KBM-7 (cell line): ENCODE results near the gene CKB.

Experiments
- DNase-seq: peaks from one replicate; pipeline ENCODE4 v3.0.0-alpha.2; 2015
- in situ Hi-C: fragments of 300-500 bp; cut with MboI; formaldehyde crosslinking; loops from 2 replicates; pipeline ENCODE4 v1.14.3; 2020; ENCODE audit warnings: low sequenced_read_pairs, low pct_unique_long_range_greater_than_20kb, mixed read lengths

CKB gene

GRCh38 chr14:103501041-103501870, 21.4 kb downstream of the CKB start:
- no peak for DNase-seq
- in situ Hi-C loops = no loop called here

GRCh38 chr14:103500148-103500990, 22.3 kb downstream of the CKB start:
- peak; percentile 83 for DNase-seq
- in situ Hi-C loops = no loop called here

- in situ Hi-C loops = no loop called here
- no peak for DNase-seq
Observed at GRCh38 chr14:103499709-103500108, 22.9 kb downstream of the CKB start.

GRCh38 chr14:103496776-103497175, 25.9 kb downstream of the CKB start:
- no peak for DNase-seq
- in situ Hi-C loops = no loop called here

GRCh38 chr14:103495854-103496253, 26.8 kb downstream of the CKB start:
- no peak for DNase-seq
- in situ Hi-C loops = no loop called here

- DNase-seq = no peak
- in situ Hi-C loops = no loop called here
Observed at GRCh38 chr14:103492156-103492925, 30.3 kb downstream of the CKB start.

- in situ Hi-C loops = no loop called here
- DNase-seq = no peak
Observed at GRCh38 chr14:103491691-103492090, 30.9 kb downstream of the CKB start.

GRCh38 chr14:103489621-103490020, 33.0 kb downstream of the CKB start:
- in situ Hi-C loops = no loop called here
- DNase-seq = no peak

- in situ Hi-C loops = no loop called here
- no peak for DNase-seq
Observed at GRCh38 chr14:103488960-103489359, 33.7 kb downstream of the CKB start.

GRCh38 chr14:103488071-103488470, 34.6 kb downstream of the CKB start:
- no peak for DNase-seq
- in situ Hi-C loops = no loop called here

GRCh38 chr14:103485504-103485903, 37.1 kb downstream of the CKB start:
- in situ Hi-C loops = no loop called here

GRCh38 chr14:103483600-103483999, 39.0 kb downstream of the CKB start:
- no peak for DNase-seq
- in situ Hi-C loops = no loop called here

More at GRCh38 chr14:103485504-103485903, 37.1 kb downstream of the CKB start:
- no peak for DNase-seq

GRCh38 chr14:103480595-103480994, 42.0 kb downstream of the CKB start:
- in situ Hi-C loops = no loop called here
- peak; percentile 48 for DNase-seq

- in situ Hi-C loops = no loop called here
- no peak for DNase-seq
Observed at GRCh38 chr14:103476631-103477030, 46.0 kb downstream of the CKB start.

GRCh38 chr14:103476065-103476464, 46.6 kb downstream of the CKB start:
- no peak for DNase-seq
- in situ Hi-C loops = no loop called here

- no peak for DNase-seq
- in situ Hi-C loops = no loop called here
Observed at GRCh38 chr14:103474893-103475292, 47.7 kb downstream of the CKB start.

GRCh38 chr14:103472939-103473338, 49.7 kb downstream of the CKB start:
- DNase-seq = no peak
- in situ Hi-C loops = no loop called here
